Measurements from ENCODE around the gene CERS6.

Gene CERS6

DNA sequence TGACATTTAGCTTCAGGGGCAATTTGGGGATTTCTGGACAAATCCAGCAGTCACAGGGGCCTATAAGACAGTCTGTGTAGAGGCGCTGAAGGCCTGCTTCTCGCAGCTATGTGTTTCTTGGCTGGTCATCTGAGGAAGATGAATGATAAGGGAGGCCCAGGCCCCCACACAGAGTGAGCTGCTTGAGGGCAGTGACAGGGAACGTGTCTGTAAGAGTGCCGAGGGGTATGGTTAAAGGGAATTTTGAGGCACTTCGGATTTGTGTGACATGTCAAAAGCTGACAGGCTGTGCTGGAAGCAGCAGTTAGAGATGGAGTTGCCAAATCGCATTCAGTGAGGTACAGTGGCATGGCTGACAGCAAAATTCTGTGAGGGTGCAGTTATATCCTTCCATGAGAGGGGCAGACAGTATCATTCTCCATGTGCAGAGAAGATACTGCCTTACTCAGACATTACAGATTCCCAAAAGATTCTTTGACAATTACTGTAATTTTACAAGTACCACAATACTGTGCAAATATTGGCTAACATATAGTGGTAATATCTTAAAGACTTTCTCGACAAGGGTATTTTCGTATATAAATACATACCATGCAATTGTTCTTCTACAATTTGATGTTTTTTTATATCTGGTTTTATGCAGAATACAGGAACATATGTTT is 74.0 kb downstream of the CERS6 start:
- DNase-seq: no peak

DNA sequence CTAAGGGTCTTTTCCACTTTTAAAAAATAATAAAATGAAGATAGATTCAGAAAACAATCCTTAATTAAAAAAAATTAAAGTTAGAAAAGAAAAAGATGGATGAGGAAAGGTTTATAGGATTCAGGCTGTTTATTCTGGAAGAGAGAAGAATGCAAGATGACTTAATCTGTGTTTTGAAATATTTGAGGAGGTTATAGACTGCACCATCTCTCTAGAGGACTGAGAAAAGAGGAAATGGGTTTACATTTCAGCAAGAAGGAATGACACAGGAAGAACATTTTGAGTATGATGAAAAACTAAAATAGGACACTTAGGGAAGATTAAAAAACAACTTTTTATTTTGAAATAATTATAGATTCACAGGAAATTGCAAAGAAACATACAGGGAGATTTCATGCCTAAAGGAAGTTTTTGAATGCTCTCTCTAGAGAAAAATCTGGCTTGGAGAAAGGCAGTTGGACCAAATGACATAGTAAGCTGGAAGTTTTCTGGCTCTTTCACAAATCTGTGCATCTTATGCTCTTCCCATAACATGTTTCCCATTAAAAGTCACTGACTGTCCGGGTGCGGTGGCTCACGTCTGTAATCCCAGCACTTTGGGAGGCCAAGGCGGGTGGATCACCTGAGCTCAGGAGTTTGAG is 75.0 kb downstream of the CERS6 start:
- DNase-seq: no peak

DNA sequence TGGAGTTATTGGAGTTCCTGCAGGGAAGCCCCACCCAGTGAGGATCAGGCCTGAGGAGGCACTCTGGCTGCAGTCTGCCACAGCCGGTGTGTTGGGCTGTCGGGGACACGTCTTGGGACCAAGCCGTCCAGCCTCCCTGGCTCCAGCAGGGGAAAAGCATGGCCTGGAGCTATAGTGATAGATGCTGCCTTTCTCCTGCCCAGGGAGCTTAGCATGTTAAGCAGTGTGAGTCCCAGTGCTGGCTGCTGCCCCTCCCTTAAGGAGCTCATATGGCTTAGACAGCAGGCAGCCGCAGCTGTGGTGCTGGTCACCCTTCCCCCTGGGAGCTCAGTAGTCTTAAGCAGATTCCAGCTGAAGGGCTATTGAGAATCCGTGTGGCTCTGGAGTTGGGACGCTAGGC is 78.9 kb downstream of the CERS6 start:
- DNase-seq: no peak

DNA sequence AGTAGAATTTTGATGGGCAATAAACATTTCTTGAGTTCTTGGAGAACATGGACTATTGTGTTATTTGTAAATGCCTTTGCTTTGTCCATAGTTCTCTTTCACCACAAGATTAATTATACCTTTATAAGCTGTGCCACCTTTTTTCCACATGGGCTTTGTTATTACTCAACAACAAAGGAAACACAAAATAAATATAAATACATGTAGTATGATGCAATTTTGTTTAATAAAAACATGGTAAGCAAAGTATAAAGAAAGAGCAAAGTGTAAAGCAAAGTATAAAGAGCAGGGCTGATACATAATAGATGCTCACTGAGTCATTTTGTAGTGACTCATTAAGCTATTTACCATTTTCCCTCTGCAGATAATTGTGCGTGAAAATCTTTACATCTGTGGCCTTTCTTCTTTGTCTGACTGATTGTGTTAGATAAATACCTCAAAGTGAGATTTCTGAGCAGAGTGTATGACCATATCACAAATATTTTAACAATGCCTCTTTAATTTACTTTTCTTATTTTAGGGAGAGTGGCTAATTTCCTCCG is 80.9 kb downstream of the CERS6 start:
- no peak for DNase-seq

DNA sequence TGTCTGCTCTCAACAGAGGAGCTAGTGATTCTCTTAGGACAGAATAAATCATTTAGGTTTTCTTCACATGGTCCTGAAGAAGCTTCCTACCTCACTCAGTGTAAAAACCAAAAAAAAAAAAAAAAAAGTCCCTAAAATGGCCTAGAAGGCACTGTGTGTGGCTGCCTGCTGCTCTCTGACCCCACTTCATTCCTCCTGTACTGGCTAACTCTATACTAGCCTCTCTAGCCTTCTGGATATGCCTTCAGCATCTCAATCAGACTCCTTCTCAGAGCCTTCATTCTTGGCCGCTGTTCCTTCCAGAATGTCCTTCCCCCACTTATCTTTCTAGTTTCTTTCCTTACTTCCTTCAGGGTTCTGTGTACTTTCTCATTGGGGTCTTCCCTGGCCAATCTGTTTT is 82.1 kb downstream of the CERS6 start:
- no peak for DNase-seq

DNA sequence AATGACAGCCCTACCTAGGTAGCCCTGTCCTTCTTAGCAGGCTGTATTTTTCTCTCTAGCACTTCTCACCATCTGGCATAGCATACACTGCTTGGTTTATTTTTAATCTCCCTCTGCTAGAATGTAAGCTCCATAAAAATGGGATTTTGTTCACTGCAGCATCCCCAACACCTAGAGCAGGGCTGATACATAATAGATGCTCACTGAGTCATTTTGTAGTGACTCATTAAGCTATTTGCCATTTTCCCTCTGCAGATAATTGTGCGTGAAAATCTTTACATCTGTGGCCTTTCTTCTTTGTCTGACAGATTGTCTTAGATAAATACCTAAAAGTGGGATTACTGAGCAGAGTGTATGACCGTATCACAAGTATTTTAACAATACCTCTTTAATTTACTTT is 82.5 kb downstream of the CERS6 start:
- DNase-seq: no peak

DNA sequence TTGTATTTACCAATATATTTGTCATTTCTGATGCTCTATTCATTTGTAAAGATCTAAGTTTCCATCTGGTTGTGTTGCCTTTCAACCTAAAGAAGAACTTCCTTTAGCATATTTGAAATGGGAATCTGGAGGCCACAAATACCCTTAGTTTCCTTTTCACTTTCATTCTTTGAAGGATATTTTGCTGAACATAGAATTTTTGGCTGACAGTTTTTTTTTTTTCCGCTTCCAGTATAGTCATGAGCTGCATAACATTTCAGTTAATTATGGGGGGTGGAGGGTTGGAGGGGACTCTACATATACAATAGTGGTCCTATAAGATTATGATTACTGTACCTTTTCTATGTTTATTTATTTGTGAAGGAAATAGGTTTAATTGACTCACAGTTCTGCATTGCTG is 83.9 kb downstream of the CERS6 start:
- no peak for DNase-seq

DNA sequence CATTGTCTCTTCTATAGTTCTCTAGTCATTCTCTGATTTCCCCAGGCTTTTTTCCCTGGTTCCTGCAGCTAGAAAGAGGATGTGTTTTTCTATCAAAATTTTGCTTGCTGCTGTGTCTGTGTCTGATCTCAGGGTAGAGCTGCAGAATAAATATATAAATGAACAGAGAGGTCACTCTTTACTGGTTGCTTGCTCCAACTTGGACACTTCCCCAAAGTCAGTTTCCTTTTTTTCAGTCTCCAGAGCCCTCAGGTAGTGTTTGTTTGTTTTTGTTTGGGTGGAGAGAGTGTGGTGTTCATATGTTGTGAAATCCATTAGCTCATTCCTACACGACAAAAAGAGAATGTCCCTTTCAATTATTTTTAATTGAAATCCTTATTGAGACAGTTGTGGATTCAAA is 85.8 kb downstream of the CERS6 start:
- DNase-seq: no peak

DNA sequence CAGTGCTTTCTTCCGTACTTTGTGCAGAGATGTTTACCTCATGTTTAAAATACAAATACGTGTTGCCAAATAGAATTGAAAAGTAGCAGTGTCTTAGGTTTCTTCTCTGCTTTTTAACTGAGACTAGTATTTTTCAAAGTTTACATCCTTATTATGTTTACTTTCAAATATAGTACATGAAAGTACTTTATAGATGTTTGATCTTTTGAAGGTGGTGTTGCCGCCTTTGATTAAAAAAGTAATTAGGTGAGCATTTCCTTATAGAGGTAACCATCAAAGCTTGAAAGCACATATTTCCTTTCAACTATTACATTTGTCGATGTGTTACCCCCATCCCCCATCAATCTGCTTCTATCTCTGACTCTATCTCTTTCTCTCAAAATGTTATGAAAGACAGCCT is 87.0 kb downstream of the CERS6 start:
- DNase-seq: no peak

DNA sequence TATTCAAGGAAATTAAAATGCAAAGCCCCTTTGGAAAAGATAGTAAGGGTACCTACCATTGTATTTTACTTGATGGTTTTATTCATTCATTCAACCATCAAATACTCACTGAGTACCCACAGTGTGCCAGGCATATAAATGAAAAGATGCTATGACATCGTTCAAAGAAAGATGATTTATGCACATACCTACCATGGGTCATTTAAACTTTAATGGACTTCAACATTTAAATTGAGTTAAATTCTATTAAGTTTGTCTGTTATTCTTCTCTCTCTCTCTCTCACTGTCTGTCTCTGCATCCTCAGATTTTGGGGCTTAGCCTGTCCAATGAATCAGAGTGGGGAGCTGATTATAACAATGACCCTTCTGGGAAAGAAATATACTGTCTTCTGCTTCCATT is 87.9 kb downstream of the CERS6 start:
- no peak for DNase-seq

DNA sequence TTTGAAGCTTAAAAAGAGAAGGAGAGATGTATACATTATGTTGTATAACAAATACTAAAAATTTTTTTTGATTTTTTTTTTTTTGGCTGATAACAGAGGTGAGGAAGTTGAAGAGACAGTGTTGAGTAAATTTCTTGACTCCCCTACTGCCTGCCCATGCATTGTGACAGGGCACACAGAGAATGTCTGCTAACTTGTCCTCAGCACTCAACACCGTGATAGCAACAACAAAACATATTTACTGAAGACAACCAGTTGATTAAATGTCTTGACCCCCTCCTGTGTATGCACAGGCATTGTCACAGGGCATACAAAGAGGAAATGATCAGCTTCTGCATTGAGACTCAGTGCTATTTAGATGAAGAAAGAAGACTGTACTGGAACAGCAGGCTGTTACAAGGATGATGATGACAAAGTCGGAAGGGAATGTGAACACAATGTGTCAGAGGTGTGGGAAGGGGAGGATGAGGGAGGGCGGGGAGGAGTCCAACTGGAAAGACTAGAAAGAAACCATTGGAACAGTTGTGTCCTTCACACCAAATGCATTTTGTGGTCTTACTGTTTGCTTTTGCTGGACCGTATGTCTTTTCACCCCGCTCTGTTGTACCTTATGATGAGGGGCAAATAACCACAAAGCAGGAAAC is 89.5 kb downstream of the CERS6 start:
- no peak for DNase-seq

DNA sequence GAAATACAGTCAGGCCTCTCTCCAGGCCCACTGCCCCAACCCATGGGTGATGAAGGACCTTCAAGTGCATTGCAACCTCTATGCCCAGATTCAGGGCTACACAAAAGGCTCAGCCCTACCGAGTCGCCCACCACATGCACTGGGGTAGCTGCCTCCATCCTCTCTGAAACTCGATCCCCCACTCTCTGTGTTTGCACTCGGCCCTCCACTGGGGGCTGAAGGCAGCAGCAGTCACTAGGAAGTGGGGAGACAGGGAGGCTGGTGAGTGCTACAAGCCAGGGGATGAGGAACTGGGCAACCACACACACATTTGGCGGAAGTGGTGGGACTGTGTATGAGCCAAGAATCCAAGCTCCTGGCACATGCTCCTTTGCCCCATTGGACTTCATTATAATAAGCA is 94.6 kb downstream of the CERS6 start:
- no peak for DNase-seq

DNA sequence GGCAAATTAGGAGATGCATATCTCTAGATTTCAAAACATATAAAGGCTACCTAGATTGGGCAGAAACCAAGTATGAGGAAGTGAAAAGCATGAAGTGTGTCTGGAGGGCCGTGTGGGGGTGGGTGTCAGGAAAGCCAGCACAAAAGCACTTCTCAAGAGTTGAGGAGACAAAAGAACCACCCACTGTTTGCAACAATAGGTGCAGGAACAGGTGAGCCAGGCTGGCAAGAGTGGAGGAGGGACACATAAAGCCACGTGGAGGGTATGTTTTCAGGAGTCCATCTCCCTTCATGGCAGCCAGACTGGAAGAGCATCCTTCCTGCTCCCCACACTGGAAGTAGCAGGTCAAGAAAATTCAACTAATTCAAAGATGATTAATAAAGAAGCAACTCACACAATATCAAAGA is 96.4 kb downstream of the CERS6 start:
- DNase-seq: no peak

DNA sequence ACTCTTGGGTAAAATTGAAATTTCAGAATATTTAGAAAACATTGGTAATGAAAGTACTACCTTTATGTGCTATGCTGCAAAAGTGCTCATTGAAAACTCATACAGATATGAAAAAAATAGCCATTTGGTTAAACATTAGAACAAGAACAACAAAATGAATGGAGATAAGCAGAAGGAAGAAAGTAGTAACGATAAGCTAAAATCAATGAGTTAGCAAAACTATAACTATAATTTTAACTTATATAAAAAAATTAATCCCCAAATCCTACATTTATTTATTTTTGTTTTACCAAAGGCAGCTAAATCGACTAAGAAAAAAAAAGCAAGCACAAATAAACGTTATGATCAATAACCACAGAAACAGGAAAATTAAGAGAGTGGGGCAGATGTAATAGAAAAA is 99.2 kb downstream of the CERS6 start:
- DNase-seq: no peak

DNA sequence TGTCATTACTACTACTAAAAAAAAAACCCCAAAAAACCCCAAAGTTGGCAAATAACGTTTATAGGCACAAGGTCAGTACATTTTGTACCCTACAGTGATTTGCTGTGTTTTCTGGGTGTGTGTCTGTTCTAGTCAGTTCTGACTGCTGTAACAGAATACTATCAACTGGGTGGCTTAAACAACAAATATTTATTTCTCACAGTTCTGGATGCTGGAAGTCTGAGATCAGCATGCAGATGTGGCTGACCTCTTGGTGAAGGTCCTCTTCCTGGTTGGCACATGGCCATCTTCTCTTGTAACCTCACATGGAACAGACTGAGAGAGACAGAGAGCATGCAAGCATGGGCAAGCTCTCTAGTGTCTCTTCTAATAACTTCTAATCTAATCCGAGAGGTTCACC is 103.1 kb downstream of the CERS6 start:
- no peak for DNase-seq

DNA sequence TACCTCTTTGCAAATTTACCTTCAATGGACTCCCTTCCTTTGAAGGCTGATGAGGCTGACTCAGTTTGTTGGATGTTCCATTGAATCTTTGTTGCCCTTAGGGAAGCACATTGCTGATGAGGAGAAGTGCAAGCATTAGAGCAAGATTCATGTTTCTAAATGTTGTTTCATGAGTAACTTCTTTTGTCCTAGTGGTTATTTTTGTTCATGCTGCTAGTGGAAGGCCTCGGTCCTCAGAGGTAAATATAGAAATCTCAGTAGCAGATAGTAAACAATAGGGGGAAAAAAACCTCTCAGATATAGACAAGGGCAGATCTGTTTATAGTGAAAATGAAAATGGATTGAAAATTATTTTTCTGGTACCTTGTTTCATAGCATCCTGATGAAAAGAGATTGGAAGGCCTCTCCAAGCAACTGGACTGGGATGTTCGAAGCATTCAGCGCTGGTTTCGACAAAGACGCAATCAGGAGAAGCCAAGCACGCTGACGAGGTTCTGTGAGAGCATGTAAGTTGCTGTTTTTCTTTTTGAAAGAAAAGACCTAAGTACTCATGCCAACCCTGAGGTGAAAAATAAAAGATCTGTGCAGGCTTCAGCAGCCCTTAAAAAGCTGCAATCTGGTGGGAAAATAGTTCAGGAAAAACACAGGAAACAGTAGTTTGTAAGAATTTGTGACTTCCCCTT is 104.9 kb downstream of the CERS6 start:
- DNase-seq: no peak

DNA sequence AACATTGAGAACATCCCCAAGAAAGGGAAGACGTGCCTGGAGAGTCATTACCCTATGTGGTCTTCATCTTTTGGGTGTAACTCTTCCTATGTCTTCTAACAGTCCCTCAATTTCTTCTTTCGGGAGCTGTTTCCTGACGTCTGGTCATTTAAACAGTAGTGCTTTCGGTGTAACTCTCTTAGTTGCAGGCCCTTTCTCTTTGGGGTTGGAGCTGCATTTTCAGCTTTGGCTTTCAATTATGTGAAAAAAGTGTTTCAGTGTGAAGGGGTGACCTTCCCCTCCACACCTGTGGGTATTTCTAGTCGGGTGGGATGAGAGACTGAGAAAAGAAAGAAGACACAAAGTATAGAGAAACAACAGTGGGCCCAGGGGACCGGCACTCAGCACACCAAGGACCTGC is 105.9 kb downstream of the CERS6 start:
- no peak for DNase-seq

DNA sequence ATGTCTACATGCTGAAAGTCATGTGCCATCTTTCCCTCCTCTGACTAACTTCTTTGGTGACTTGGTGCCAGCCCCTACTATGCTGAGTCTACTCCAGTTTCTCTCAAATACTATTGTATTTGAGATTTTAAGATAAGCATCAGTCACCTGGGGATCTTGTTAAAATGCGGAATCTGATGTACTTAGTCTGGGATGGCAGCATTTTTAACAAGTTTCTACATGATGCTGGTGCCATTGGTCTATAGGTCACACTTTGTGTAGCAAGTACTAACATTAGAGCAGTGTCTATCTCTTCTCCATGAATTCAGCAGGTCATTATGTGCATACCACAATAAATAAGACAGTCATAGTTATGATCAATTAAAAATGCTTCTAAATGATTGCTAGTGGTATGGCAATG is 106.9 kb downstream of the CERS6 start:
- no peak for DNase-seq

DNA sequence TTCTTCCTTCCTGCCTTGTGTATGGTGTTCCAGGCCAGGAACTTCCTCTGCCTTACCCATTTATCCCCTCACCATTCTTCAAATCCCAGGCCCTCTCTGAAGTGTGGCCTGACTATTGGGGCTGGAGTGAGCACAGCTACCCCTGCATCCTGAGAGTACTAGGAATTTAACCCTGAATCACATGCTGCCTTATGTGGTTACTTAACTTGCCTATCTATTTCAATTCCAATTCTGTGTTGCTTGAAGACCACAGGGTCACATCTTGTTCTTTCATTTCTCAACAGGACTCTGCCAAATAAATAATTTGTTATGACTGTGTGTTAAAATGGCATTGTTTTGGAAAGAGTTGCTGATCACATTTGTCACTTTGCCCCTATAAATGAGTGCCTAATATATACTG is 108.6 kb downstream of the CERS6 start:
- no peak for DNase-seq

DNA sequence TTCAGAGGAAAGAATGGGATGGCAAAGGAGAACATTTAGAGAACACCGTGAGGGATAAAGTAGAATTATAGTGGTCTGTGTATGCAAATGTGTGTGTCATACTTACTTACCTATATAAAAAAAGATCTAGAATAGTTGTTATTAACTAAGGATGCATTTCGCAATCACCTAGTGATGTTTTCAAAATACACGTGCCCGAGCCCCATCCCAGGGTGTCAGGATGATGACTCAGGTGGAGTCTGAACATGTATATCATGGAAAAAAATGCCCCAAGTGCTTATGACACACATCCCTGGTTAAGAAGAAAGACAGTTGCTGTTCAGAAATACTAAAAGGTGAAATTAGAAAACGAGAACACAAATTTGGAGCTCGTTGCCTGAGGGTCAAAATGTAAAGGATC is 109.0 kb downstream of the CERS6 start:
- no peak for DNase-seq

DNA sequence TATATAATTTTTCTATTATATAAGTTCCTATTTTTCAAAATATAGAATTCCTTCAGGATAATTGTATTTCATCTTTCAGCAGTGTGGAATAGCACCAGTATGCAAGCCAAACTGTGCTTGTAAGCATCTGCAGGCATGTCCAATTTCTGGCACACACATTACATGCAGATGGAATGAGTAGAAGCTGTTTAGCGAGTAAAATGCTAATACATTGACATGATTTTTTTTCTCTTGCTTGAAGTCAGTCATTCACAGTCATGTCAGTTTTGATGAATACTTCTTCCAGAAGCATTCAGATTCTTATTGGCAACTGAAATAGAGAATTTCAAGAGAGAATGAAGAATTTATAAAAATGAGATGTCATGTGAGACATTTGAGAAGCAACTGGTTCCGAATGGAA is 109.4 kb downstream of the CERS6 start:
- no peak for DNase-seq

DNA sequence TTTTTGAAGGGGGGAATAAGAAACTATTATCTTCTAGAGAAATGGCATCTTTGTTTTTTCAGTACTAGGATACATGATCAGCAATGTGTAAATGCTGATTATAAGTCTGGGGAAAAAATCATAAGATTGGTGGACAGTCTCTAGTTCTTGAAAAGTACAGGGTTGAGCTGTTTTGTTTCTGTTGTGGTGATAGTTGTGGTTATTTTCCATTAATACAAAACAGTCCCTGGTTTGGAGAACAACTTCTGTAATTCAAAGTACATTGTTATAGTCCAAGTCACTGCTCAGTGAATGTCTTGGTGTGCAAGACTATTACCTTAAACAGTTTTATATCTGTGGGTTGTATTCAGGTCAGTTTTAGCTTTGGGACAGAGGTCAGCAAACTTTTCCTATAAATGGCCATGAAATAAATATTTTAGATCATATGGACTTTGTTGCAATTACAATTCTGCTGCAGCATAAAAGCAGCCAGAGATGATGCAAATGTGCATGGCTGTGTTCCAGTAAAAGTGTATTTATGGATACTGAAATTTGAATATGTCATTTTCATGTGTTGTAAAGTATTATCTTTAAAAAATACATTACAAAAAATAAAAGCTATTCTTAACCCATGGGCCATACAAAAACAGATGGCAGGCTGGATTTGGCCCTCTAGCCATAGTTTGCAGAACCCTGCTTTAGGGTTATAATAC is 111.0 kb downstream of the CERS6 start:
- no peak for DNase-seq

DNA sequence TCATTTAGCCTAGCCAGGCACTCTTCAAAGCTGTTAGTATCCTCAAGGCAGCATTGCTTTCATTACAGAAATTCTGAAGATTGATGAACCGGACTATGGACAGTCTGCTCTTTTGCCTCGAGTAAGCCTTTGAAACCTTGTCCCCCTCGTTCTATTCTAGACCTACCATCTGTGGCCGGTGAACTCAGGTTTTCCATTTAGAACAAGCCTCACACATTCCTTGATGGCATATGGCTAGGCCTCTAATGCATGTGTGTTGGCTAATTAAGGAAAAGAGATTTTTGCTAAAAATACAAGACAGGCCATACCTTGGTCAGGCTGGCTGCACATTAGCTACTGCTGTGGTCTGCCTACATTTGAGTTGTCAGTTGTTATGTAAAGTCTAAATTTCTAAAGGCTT is 111.8 kb downstream of the CERS6 start:
- DNase-seq: no peak
